Measurements from ENCODE around the gene PRKG1.

DNA sequence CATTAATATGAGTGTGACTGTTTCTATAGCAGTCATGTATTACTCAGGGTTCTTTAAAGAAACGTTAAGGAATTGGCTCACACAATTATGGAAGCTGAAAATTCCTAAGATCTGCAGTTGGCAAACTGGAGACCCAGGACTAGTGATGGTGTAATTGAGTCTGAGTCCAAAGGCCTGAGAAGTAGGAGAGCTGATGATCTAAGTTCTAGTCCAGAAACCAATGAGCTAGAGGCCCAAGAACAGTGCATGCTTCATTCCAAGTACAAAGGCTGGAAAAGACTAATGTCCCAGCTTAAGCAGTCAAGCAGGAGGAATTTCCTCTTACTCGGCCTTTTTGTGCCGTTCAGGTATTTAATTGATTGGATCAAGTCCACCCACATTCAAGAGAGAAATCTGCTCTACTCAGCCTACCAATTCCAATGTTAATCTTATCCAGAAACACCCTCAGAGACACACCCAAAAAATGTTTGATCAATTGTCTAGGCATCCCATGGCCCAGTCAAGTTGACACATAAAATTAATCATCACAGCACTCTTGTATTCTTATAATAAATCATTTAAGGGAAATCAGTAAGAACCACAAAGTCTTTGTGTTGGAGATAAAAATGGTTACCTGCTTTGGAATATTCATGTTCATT, 312.1 kb downstream of the PRKG1 start:
- TF ChIP-seq NFIC (IDR thresholded peaks at IDR 0.05) (no peak), ZBTB7A (IDR thresholded peaks at IDR 0.05; ENCODE audit: low read depth) (no peak), TCF12 (IDR thresholded peaks at IDR 0.05; ENCODE audit: low read depth) (no peak), TEAD4 (IDR thresholded peaks at IDR 0.05) (no peak), FOXM1 (IDR thresholded peaks at IDR 0.05; ENCODE audit: borderline replicate concordance, low read depth) (no peak), RAD21 (IDR thresholded peaks at IDR 0.05; ENCODE audit: low read depth) (no peak), EGR1 (IDR thresholded peaks at IDR 0.05) (no peak), CREB1 (IDR thresholded peaks at IDR 0.05; ENCODE audit: low read depth) (no peak), EP300 (IDR thresholded peaks at IDR 0.05; ENCODE audit: borderline replicate concordance) (no peak), TAF1 (IDR thresholded peaks at IDR 0.05; ENCODE audit: low read depth) (no peak)
- TF ChIP-seq, protein P1, sequence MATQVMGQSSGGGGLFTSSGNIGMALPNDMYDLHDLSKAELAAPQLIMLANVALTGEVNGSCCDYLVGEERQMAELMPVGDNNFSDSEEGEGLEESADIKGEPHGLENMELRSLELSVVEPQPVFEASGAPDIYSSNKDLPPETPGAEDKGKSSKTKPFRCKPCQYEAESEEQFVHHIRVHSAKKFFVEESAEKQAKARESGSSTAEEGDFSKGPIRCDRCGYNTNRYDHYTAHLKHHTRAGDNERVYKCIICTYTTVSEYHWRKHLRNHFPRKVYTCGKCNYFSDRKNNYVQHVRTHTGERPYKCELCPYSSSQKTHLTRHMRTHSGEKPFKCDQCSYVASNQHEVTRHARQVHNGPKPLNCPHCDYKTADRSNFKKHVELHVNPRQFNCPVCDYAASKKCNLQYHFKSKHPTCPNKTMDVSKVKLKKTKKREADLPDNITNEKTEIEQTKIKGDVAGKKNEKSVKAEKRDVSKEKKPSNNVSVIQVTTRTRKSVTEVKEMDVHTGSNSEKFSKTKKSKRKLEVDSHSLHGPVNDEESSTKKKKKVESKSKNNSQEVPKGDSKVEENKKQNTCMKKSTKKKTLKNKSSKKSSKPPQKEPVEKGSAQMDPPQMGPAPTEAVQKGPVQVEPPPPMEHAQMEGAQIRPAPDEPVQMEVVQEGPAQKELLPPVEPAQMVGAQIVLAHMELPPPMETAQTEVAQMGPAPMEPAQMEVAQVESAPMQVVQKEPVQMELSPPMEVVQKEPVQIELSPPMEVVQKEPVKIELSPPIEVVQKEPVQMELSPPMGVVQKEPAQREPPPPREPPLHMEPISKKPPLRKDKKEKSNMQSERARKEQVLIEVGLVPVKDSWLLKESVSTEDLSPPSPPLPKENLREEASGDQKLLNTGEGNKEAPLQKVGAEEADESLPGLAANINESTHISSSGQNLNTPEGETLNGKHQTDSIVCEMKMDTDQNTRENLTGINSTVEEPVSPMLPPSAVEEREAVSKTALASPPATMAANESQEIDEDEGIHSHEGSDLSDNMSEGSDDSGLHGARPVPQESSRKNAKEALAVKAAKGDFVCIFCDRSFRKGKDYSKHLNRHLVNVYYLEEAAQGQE (IDR thresholded peaks at IDR 0.05; ENCODE audit: low read depth): no peak
- TF ChIP-seq, protein P2, sequence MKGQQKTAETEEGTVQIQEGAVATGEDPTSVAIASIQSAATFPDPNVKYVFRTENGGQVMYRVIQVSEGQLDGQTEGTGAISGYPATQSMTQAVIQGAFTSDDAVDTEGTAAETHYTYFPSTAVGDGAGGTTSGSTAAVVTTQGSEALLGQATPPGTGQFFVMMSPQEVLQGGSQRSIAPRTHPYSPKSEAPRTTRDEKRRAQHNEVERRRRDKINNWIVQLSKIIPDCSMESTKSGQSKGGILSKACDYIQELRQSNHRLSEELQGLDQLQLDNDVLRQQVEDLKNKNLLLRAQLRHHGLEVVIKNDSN (IDR thresholded peaks at IDR 0.05): no peak
- TF ChIP-seq, protein P3, sequence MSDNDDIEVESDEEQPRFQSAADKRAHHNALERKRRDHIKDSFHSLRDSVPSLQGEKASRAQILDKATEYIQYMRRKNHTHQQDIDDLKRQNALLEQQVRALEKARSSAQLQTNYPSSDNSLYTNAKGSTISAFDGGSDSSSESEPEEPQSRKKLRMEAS (IDR thresholded peaks at IDR 0.05): no peak

Measured in Ishikawa (cell line).